Measurements from ENCODE around the gene INPP1.
"Not testable (repeated sequence)": the region's sequence is repeated elsewhere in the genome, so short reads cannot be mapped to it uniquely, and the experiment has no call there.

Gene INPP1

GRCh38 chr2:190333928-190334327 lies 9.5 kb upstream of the INPP1 start:
- no peak for DNase-seq (ENCODE audit: low read depth in 3 of 3)

- DNase-seq (ENCODE audit: low read depth in 3 of 3) = no peak
Observed at GRCh38 chr2:190334479-190335224, 8.7 kb upstream of the INPP1 start.

GRCh38 chr2:190335225-190335559 lies 8.2 kb upstream of the INPP1 start:
- no peak for DNase-seq (ENCODE audit: low read depth in 3 of 3)

GRCh38 chr2:190335584-190335983 lies 7.8 kb upstream of the INPP1 start:
- DNase-seq (ENCODE audit: low read depth in 3 of 3) = not testable (repeated sequence)

GRCh38 chr2:190336420-190336819 lies 7.0 kb upstream of the INPP1 start:
- DNase-seq (ENCODE audit: low read depth in 3 of 3) = no peak

GRCh38 chr2:190338453-190338852 lies 4.9 kb upstream of the INPP1 start:
- DNase-seq (ENCODE audit: low read depth in 3 of 3) = no peak

- DNase-seq (ENCODE audit: low read depth in 3 of 3) = no peak
Observed at GRCh38 chr2:190339394-190339793, 4.0 kb upstream of the INPP1 start.

GRCh38 chr2:190340369-190340768 lies 3.0 kb upstream of the INPP1 start:
- DNase-seq (ENCODE audit: low read depth in 3 of 3) = no peak

GRCh38 chr2:190342611-190343010 lies 778 bp upstream of the INPP1 start:
- DNase-seq (ENCODE audit: low read depth in 3 of 3) = no peak

- no peak for DNase-seq (ENCODE audit: low read depth in 3 of 3)
Observed at GRCh38 chr2:190343089-190343535, 277 bp upstream of the INPP1 start.

GRCh38 chr2:190344276-190344827 lies 963 bp downstream of the INPP1 start:
- peak in 1 of 3 experiments; percentile 1 for DNase-seq (ENCODE audit: low read depth in 3 of 3)

- no peak for DNase-seq (ENCODE audit: low read depth in 3 of 3)
Observed at GRCh38 chr2:190350371-190350770, 7.0 kb downstream of the INPP1 start.

- no peak for DNase-seq (ENCODE audit: low read depth in 3 of 3)
Observed at GRCh38 chr2:190351955-190352354, 8.6 kb downstream of the INPP1 start.

- DNase-seq (ENCODE audit: low read depth in 3 of 3) = no peak
Observed at GRCh38 chr2:190352668-190353536, 9.5 kb downstream of the INPP1 start.

- no peak for DNase-seq (ENCODE audit: low read depth in 3 of 3)
Observed at GRCh38 chr2:190353537-190353899, 10.1 kb downstream of the INPP1 start.

- no peak for DNase-seq (ENCODE audit: low read depth in 3 of 3)
Observed at GRCh38 chr2:190354003-190354690, 10.8 kb downstream of the INPP1 start.

GRCh38 chr2:190355968-190356644 lies 12.7 kb downstream of the INPP1 start:
- no peak for DNase-seq (ENCODE audit: low read depth in 3 of 3)

- DNase-seq (ENCODE audit: low read depth in 3 of 3) = no peak
Observed at GRCh38 chr2:190357600-190357999, 14.2 kb downstream of the INPP1 start.

GRCh38 chr2:190358655-190359448 lies 15.5 kb downstream of the INPP1 start:
- not testable (repeated sequence) for DNase-seq (ENCODE audit: low read depth in 3 of 3)

GRCh38 chr2:190360561-190360960 lies 17.2 kb downstream of the INPP1 start:
- DNase-seq (ENCODE audit: low read depth in 3 of 3) = no peak

- no peak for DNase-seq (ENCODE audit: low read depth in 3 of 3)
Observed at GRCh38 chr2:190360965-190361364, 17.6 kb downstream of the INPP1 start.
